ENCODE results near the gene RPL19. TPM values are rescaled to one million over a fixed set of nuclear protein-coding genes. Genes with fewer than 3 reads are reported as not detected.

RPL19 gene
- total RNA-seq, 1 donor from 2014 or later = 2,751 TPM

DNA sequence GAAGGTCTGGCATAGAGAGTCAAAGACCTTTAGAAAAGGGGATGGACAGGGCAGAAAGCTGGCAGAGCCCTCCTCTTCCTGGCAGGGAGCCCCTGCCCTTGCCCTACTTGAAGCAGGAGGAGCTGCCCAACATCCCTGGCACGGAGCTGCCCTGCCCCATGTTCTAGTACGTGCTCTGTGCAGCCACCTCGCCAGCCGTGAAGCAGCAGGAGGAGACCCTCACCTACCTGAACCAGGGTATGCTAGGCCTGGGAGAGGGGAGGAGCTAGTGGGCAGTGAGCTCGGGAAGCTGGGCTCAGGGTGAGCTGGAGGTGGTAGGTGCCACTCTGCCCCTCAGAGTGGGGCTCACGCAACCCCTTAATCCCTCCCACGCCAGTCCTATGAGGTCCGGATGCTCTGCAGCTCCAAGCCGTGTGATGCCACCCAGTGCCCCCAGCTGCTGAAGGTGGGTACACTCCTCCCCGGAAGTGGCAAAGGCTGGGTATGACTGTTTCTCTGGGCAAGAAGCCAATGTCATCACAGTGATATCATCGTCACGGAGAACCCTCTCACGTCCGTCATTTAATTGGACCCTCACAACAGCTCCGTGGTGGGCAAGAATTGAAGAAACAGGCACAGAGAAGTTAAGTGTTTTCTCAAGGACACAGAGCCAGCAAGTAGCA lies 38.4 kb downstream of the RPL19 start:
- no peaks in the 10 kb centered on the region for H3K36me3 ChIP-seq
- H3K4me1 Mint-ChIP-seq = peaks cover 4% of the 10 kb centered on the region
- H2AFZ ChIP-seq (replicated peaks) = no peak overlapping the region
- H3K9me3 Mint-ChIP-seq = no peaks in the 10 kb centered on the region
- H3K4me2 ChIP-seq = no peak overlapping the region
- H3K9ac ChIP-seq = no peak overlapping the region
- H3K27me3 Mint-ChIP-seq (ENCODE audit: insufficient read depth, low read depth) = peaks cover 16% of the 10 kb centered on the region
- H3K4me3 ChIP-seq = no peak overlapping the region
- DNase-seq (ENCODE audit: low spot score) = no peak
- H3K27ac ChIP-seq = no peak overlapping the region
- no peaks in the 10 kb centered on the region for H3K36me3 Mint-ChIP-seq
- no peaks in the 10 kb centered on the region for H3K27me3 ChIP-seq
- H3K9me3 ChIP-seq (ENCODE audit: low read depth) = no peaks in the 10 kb centered on the region
- no peaks in the 10 kb centered on the region for H4K20me1 ChIP-seq (ENCODE audit: low read depth)
- TF ChIP-seq, protein P1, sequence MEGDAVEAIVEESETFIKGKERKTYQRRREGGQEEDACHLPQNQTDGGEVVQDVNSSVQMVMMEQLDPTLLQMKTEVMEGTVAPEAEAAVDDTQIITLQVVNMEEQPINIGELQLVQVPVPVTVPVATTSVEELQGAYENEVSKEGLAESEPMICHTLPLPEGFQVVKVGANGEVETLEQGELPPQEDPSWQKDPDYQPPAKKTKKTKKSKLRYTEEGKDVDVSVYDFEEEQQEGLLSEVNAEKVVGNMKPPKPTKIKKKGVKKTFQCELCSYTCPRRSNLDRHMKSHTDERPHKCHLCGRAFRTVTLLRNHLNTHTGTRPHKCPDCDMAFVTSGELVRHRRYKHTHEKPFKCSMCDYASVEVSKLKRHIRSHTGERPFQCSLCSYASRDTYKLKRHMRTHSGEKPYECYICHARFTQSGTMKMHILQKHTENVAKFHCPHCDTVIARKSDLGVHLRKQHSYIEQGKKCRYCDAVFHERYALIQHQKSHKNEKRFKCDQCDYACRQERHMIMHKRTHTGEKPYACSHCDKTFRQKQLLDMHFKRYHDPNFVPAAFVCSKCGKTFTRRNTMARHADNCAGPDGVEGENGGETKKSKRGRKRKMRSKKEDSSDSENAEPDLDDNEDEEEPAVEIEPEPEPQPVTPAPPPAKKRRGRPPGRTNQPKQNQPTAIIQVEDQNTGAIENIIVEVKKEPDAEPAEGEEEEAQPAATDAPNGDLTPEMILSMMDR (IDR thresholded peaks at IDR 0.05) = no peak
- TF ChIP-seq EZH2 (IDR thresholded peaks at IDR 0.05) (no peak), EZH2phosphoT487 (IDR thresholded peaks at IDR 0.05) (no peak)
- no peak overlapping the region for H3K27ac Mint-ChIP-seq
- H3K4me1 ChIP-seq = no peaks in the 10 kb centered on the region
- no peaks in the 10 kb centered on the region for H3K79me2 ChIP-seq (ENCODE audit: low read depth)
- no peak overlapping the region for H3K4me3 Mint-ChIP-seq
- H3F3A ChIP-seq (ENCODE audit: low read depth) = peaks cover 9% of the 10 kb centered on the region

DNA sequence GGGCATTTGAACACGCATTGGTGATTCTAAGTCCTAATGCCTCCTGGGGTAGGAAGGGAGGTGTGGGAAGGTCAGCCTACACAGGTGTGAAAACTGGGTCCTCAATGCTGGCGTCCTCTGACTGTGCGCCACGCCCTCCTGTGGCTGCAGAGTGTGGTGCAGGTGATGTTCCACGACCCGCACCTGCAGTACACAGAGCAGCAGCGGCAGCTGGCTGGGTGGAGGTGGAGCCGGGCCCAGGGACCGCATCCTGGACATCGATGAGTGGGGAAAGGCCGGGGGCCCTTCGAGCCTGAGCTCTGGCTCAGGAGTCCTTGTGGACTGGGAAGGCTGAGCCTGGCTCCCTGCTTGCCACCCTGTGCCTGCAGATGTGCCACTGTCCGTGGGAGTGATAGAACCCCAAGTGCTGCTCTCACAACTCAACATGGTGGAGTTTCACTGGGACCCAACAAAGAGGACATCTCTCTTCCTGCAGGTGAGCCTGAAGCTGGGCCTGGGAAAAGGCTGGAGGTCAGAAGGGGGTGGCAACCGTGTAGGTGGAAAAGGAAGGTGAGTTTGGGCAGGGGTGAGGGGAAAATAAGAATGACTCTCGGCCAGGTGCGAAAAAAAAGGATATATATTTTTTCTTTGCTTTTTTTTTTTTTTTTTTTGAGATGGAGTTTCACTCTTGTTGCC lies 39.7 kb downstream of the RPL19 start:
- Histone ChIP-seq H3F3A (ENCODE audit: low read depth) (peaks cover 9% of the 10 kb centered on the region), H3K79me2 (ENCODE audit: low read depth) (no peaks in the 10 kb centered on the region), H3K9ac (no peak overlapping the region), H3K36me3 (no peaks in the 10 kb centered on the region), H3K4me1 (no peaks in the 10 kb centered on the region), H3K9me3 (ENCODE audit: low read depth) (no peaks in the 10 kb centered on the region), H3K4me3 (no peak overlapping the region), H3K27me3 (no peaks in the 10 kb centered on the region), H3K4me2 (no peak overlapping the region), H2AFZ (replicated peaks) (peak overlapping the region; percentile 79), H4K20me1 (ENCODE audit: low read depth) (no peaks in the 10 kb centered on the region), H3K27ac (no peak overlapping the region)
- H3K36me3 Mint-ChIP-seq = no peaks in the 10 kb centered on the region
- no peak overlapping the region for H3K27ac Mint-ChIP-seq
- TF ChIP-seq, protein P1 (IDR thresholded peaks at IDR 0.05) = peak; percentile 77
- TF ChIP-seq EZH2 (IDR thresholded peaks at IDR 0.05) = no peak
- peak; percentile 81 for DNase-seq (ENCODE audit: low spot score)
- peaks cover 16% of the 10 kb centered on the region for H3K27me3 Mint-ChIP-seq (ENCODE audit: insufficient read depth, low read depth)
- peak overlapping the region; percentile 35 for H3K4me3 Mint-ChIP-seq
- H3K4me1 Mint-ChIP-seq = peaks cover 7% of the 10 kb centered on the region
- H3K9me3 Mint-ChIP-seq = no peaks in the 10 kb centered on the region

DNA sequence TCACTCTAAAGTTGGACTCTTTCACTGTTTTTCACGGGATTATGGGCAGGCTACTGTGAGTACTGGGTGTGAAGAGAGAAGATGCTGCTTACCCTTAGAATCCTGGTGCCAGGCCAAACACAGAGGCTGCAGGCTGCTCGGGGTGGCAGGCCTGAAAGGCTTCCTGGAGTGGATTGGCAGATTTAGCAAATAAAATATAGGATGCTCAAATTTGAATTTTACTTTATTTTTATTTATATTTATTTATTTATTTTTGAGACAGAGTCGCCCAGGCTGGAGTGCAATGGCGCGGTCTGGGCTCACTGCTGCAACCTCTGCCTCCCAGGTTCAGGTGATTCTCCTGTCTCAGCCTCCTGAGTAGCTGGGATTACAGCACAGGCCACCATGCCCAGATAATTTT lies 40.5 kb downstream of the RPL19 start:
- H3K4me1 Mint-ChIP-seq = peaks cover 5% of the 10 kb centered on the region
- H3K9me3 ChIP-seq (ENCODE audit: low read depth) = no peaks in the 10 kb centered on the region
- peaks cover 20% of the 10 kb centered on the region for H3K27me3 Mint-ChIP-seq (ENCODE audit: insufficient read depth, low read depth)
- H3K9me3 Mint-ChIP-seq = no peaks in the 10 kb centered on the region
- no peaks in the 10 kb centered on the region for H3K4me1 ChIP-seq
- no peaks in the 10 kb centered on the region for H3K36me3 Mint-ChIP-seq
- H2AFZ ChIP-seq (replicated peaks) = no peak overlapping the region
- H3K27ac ChIP-seq = no peak overlapping the region
- H3K4me3 ChIP-seq = no peak overlapping the region
- H3F3A ChIP-seq (ENCODE audit: low read depth) = peaks cover 12% of the 10 kb centered on the region
- H3K27ac Mint-ChIP-seq = no peak overlapping the region
- no peak overlapping the region for H3K4me2 ChIP-seq
- no peaks in the 10 kb centered on the region for H3K36me3 ChIP-seq
- no peaks in the 10 kb centered on the region for H3K79me2 ChIP-seq (ENCODE audit: low read depth)
- no peak overlapping the region for H3K4me3 Mint-ChIP-seq
- no peak overlapping the region for H3K9ac ChIP-seq
- H3K27me3 ChIP-seq = no peaks in the 10 kb centered on the region
- H4K20me1 ChIP-seq (ENCODE audit: low read depth) = no peaks in the 10 kb centered on the region
- no peak for DNase-seq (ENCODE audit: low spot score)
- TF ChIP-seq EZH2phosphoT487 (IDR thresholded peaks at IDR 0.05) (no peak), EZH2 (IDR thresholded peaks at IDR 0.05) (no peak)
- TF ChIP-seq, protein P1 (IDR thresholded peaks at IDR 0.05) = no peak
